HG02798 (cell line): ENCODE measurements around the gene HOXC5.

Experiments
- ATAC-seq: cut with Tn5 transposase; IDR thresholded peaks from one replicate; pipeline ENCODE4 v1.9.1; 2021; ENCODE audit warnings: mild to moderate bottlenecking; ENCODE audit not compliant: unreplicated experiment, poor library complexity

HOXC5 gene

GRCh38 chr12:54045401-54045800, 12.6 kb downstream of the HOXC5 start:
- no peak for ATAC-seq

DNA sequence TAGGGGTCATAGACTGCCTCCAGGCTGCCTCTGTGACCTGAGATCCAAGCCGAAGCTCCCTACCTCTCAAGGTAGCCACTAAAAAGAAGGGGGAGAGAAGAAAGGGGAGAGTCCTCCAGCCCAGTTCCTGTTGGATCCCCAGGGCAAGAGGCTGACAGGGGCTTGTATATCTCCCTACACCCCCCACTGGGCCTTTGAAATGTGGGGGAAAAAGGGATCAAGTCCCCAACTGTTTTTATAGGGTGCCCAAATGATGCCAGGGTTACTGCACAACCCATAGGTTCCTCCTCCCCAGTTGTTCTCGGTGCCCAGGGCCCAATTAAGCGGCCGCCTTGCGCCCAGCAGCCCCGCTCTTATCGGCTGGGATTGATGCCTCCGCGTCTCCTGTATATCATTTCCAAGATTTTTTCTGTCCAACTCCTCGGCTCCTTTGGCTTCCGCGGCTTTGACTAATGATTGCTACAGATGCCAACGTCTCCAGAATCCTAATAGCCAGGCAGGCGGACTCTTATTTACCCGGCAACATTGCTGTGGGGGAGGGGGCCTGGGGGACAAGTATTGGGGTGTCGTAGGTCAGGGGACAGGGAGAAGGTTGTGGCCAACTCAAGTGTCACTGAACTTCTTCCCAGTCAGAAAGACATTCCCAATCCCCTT, 13.1 kb downstream of the HOXC5 start:
- ATAC-seq: no peak

DNA sequence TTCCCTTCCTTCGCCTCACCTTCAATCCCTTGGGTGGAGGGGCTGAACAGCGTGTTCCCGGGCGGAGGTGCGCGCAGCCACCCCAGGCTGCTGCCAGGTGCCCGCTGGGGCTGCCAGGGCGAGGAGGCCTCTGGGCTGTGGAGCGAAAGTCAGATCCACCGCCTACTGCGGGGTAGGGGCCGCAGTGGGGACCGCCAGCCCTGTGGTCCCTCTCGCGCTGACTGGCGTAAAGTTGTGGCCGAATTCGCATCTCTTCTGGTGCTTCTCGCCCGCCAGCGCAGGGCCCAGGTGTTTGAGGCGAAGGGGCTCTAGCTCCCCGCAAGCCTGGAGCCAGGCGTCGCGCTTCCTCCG, 13.9 kb downstream of the HOXC5 start:
- no peak for ATAC-seq

DNA sequence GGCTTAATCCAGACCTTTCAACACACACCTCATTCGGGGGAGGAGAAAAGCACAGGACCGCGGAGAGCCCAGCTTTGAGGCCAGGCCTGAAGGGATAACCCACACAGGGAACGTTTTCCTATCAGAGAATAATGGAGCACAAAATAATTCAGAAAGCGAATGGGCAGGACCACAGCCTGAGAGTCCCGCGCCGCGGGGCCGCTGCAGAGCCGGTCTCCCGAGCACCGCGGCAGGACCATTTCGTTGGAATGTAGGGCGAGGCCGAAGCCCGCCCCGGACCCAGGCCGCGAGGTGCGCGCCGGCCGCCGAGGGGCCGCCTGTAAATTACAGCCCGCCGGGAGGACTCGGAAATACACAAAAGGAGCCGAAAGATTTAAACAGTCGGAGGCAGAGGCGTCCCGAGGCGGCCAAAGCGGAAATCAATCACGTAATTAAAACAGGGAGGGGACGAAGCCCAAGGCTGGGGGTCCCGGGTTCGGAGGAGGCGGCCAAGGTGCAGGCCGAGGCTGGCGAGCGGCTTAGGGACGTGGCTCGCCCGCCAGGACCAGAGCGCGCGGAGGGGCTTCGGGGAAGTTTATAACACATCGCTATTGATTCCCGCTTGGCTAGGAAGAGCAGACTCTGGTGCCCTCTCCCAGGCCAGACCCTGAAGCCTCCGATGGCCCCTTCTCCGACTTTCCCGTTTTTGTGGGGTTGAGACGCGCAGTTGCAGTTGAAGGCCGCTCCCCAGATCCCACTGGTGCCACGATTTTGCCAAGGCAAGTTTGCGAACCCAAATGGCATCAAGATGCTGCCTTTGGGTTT, 14.5 kb downstream of the HOXC5 start:
- ATAC-seq: no peak

- no peak for ATAC-seq
Observed at GRCh38 chr12:54047964-54048303, 15.1 kb downstream of the HOXC5 start.

DNA sequence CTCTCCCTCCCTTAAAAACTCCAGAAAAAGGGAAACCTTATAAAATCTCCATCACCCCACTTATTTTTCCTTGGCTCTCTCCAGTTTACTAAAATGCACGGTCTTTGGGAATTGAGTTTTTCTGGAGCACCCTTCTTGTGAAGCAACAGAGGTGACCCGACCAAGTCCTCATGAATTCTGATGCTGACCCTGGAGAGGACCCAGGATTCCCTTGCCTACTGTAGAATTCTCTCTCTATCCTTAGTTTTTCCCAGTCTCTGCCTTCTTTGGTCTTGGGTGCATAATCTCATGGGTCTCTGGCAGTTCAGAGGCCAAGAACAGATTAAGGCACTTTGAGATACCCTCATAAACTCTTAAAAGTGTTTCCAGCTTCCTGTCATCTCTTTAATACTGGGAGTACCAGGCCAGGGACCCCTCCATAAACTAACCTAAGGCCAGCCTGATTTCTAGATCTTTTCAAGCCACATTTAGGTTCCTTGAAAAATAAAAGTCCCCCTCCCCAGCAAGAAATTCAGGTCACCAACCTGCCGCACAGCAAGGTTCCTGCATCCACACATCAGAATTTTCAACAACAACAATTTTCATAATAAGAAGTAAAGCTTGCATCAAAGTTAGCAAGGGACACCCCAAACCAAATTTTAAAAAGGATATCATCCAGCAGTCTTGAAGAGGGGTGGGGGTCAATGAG, 15.7 kb downstream of the HOXC5 start:
- no peak for ATAC-seq

DNA sequence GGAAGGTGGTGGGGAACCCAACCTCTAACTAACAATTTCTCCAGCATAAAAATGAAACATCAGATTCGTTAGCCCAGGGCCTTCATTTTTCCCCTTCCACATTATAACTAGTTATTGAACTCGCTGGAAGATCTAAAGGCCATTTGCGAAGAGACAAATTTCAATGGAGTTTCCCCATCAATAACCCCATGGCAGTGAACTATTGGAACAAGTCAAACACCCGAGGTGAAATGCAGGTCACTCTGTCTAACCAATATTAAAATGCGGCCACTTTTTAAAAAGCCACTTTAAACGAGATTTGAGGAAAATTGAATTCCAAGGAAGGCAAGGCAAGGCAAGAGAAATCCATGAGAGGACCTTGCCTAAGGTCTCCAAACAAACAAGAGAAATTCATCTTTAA, 16.3 kb downstream of the HOXC5 start:
- ATAC-seq: no peak

- ATAC-seq: no peak
Observed at GRCh38 chr12:54050482-54050810, 17.6 kb downstream of the HOXC5 start.

GRCh38 chr12:54051026-54051842, 18.4 kb downstream of the HOXC5 start:
- no peak for ATAC-seq

GRCh38 chr12:54051874-54052437, 19.1 kb downstream of the HOXC5 start:
- no peak for ATAC-seq

- no peak for ATAC-seq
Observed at GRCh38 chr12:54052438-54053002, 19.7 kb downstream of the HOXC5 start.

- ATAC-seq: peak; percentile 80
Observed at GRCh38 chr12:54053003-54053750, 20.3 kb downstream of the HOXC5 start.

GRCh38 chr12:54053751-54054741, 21.2 kb downstream of the HOXC5 start, which contains the start of gene HOXC4:
Gene HOXC4, plus strand, starts transcription at chr12:54053835. Its CDS starts 88 bp downstream, at chr12:54053923.
- ATAC-seq: peak; percentile 57

GRCh38 chr12:54054742-54055194, 21.9 kb downstream of the HOXC5 start:
- no peak for ATAC-seq

DNA sequence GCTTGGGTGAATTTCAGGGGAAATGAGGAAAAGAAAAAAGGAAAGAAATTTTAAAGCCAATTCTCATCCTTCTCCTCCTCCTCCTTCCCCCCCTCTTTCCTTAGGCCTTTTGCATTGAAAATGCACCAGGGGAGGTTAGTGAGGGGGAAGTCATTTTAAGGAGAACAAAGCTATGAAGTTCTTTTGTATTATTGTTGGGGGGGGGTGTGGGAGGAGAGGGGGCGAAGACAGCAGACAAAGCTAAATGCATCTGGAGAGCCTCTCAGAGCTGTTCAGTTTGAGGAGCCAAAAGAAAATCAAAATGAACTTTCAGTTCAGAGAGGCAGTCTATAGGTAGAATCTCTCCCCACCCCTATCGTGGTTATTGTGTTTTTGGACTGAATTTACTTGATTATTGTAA, 22.7 kb downstream of the HOXC5 start:
- ATAC-seq: no peak

- ATAC-seq: no peak
Observed at GRCh38 chr12:54056110-54056509, 23.3 kb downstream of the HOXC5 start.

DNA sequence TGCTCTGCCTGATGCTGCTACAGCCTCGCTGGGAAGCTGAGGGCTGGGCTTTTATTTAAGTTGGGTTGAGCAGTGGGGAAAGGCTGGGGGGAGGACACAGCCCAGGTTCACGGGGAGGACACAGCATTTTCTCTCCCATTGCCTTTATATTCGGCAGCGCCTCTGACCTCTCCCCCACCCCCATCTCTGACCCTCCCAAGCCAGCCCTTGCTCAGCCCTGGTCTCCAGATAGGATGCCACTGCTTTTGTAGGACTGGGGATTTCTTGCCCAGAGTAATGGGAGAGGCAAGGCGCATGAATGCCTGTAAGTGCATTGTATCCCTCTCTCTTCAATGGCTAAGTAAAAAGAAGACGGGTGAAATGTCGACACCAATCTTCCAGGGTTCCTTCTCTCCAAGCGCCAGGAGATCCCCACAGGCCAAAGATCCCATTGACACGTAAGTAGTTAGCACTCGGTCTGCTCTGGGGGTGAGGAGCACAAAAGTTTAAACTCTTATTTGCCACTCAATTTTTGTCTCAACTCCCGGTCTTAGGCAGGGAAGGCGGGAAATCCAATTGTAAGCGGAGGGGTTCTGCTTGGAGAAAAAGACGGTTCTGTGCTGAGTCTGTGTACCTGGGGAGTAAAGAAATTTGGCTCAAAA, 25.4 kb downstream of the HOXC5 start:
- ATAC-seq: no peak

- ATAC-seq: no peak
Observed at GRCh38 chr12:54059668-54060067, 26.8 kb downstream of the HOXC5 start.
